Left renal pelvis (tissue), 4 donors: ENCODE data around the gene ZMIZ1. TPM values are rescaled to one million over a fixed set of nuclear protein-coding genes. Genes with fewer than 3 reads are reported as not detected.
"Not testable (repeated sequence)": the region's sequence is repeated elsewhere in the genome, so short reads cannot be mapped to it uniquely, and the experiment has no call there.

Experiments
- DNase-seq, 4 donors: peaks; one replicate each; pipeline ENCODE4 v3.0.0-alpha.2; 2013; ENCODE audit warnings: low read depth in 4 of 4, low spot score in 3 of 4
- polyA plus RNA-seq, 4 donors: library from polyadenylated mRNA; unstranded; fragments of 120-200 nt; gene quantifications; one replicate each; pipeline ENCODE4 v1.2.1, GENCODE V29; 2013; ENCODE audit not compliant: insufficient read length in 4 of 4

The ZMIZ1 gene
- polyA plus RNA-seq, 4 donors: 72.7 to 108 (median 72.8) TPM

DNA sequence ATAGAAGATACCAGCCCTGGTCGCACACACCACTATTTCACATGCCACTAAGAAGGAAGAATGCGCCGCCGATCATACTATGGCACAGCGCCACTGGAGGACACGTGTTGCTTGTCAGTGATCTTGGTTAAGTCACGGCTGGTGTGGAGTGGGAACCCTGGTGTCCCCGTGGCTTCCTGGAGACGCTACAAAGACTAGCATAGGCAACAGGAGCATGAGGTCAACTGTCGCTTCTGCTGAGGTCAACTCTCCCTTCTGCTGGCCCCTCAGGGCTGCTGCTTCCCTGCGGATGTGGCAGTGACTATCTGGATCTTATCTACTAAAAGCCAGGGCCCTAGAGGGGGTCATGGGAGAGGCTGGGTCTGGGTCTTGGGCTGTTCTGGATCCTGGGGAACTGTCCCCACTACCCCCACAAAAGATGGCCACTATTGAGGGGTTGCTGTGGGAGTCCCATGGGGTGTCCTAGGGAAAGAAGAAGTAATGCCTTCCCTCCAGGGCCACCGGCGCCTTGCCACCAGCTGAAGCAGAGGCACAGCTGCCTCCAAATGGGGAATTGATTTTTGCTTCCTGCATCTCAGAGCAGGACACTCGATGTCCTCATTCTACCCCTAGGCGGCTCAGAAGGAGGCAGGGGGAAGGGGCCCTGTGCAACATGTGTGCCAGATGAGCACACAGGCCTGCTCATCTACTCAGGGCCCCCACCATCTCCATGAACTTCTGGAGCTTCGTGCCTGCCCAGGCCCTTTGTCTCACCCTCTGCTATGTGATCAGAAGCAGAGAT lies 201.9 kb downstream of the ZMIZ1 start:
- no peak for DNase-seq

DNA sequence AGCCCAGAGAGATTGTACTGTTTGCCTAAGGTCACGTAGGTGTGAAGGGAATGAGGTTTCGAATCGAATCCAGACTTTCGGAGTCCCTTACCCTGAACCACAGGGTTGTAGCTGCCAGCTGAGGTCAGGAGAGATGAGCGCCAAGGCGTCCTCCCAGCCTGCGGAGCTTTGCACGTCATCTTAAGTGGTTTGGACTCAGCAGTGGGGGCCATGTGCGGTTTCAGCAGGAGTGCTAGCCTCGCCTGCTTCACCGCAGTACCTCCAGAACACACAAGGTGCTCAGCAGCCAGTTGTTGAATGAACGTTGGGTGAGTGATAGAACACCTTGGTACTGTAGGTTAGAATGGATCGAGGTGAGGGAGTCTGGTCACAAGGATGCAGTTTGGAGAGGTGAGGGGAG lies 203.6 kb downstream of the ZMIZ1 start:
- no peak for DNase-seq

DNA sequence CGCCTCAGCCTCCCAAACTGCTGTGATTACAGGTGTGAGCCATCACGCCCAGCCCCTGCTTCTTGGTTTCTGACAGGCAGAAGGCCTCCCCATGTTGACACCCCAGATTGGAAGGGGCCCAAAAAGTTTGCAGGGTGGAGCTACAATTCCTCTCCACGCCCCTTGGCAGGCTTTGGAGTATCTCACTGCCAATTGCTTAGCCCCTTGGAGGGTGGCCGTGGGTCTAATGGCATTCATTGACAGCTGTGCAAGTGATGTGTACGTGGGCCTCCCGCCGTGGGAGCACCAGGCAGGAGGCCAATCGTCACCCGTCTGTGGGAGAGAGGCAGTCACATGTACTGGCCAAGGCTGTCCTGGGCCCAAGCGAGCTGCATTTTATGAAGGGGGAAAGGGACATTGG lies 204.8 kb downstream of the ZMIZ1 start:
- no peak for DNase-seq

DNA sequence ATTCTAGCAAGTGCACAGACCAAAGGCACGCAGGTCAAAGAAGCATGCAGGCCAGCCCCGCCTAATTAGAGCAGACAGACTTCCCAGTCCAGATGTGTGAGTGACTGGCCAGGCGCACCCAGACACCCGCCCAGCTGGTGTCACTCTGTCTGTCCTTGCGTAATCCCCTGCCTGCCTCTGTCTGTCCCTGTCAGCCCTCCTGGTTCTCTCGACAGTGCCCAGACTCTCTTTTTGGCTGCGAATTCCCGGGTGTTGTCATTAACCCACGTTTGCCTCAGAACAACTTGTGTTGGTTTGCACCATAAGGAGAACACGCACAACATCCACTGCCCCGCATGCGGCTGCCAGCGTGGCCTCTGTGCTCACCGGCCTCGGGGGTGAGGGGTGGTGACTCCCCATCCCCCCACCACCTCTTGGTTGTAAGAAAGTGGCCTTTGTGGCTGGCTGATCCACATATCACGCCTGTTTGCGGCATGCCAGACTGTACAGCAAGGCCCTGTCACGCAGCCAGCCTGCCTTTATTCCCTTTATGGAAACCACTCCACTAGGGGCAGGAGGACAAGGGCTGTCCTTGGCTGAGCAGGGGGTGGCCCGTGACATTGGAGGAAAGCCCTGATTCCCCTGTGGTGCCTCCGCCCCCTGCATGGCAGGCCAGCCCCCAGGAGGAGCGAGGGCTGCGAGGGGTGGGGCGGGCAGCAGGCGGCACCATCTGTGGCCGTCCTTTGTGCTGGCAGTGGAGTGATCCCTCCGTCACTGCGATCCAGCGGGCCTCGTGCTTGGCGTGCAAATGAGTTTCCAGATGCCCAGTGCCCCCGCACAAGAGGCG lies 205.7 kb downstream of the ZMIZ1 start:
- no peak for DNase-seq

DNA sequence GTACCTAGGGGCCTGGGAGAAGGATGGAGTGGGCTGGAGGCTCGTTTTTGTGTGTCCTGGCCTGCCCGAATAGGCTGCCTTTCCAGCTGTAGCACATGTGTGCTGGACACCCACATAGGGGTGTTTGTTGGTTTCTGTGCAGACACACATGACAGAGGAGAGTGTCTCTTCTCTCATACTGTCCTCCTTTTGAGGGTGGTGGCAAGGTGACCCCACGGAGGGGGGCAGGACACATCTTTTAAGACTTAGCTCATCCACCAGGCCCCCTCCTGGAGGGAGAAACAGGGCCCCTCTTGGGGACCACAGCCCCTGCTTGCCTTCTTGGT lies 206.3 kb downstream of the ZMIZ1 start:
- no peak for DNase-seq

DNA sequence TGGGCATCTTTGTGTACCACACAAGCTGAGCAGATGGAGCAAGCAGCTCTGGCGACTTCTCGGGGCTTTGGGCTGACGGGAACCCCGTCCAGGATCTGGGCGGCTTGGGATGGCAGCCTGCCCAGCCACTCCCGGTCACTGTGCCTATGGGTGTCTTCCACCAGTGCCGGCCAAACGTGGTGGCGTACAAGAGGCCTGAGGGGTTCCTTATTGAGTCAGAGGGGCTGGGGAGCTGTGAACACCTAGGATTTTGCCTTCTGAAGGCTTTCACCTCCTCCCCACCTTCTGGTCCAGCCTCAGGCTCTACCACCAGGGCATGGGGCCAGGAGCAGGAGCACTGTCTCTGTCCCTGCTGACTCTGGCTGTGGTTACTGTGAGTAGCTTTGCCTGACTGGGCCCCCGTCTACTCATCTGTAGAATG lies 206.7 kb downstream of the ZMIZ1 start:
- DNase-seq: no peak

DNA sequence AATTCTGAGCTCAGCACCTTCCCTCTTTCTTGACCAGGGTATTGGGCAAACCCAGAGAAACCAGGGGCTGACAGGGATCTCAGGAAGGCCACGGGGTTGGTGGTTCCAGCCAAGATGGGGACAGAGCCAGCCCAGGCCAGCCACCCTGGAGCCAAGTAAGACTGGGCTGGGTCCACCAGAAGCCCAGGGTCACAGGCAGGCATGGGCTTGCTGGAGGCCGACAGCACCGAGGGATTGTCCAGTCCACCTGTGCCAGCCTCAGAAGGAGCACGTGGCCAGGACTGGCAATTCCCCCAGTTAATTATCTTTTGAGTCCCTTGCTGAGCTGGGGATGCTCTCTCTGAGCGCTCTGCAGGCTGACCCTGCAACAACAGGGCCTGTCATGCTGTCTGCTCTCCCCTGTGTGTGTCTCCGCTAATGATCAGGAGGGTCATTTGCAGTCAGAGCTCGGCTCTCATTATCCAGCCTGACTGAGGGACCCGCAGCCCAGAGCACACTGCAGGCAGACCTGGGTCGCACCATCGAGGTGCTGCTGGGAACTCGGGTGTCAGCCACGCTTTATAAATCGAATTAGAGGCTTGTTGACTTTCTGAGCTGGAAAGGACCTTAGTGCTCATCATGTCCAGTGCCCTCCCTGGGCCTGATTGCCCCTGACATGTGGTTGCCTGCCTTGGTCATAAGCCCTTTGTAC lies 209.0 kb downstream of the ZMIZ1 start:
- DNase-seq: no peak

DNA sequence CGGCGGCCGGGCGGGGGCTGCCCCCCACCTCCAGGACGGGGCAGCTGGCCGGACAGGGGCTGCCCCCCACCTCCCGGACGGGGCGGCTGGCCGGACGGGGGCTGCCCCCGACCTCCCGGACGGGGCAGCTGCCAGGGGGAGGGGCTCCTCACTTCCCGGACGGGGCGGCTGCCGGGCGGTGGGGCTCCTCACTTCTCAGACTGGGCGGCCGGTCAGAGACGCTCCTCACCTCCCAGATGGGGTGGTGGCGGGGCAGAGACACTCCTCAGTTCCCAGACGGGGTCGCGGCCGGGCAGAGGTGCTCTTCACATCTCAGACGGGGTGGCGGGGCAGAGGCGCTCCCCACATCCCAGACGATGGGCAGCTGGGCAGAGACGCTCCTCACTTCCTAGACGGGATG lies 210.3 kb downstream of the ZMIZ1 start:
- not testable (repeated sequence) for DNase-seq

DNA sequence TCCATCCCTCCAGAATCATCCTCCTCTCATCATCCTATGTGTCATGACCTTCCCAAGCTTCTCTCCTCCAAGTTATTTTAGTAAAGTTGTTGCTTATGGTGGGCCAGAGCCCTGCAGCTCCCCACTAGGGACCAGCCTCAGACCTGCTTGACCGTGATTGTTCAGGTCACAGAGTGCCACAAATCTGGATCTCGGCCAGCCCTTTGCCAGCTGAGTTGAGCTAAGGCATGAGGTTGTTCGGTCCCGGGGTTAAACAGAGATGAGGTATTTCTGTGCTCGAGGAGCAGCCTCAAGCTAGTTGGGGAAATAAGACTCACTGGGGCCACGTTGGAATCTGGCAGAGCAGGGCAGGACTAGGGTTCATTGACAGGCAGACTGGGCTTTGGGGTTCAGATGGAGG lies 212.2 kb downstream of the ZMIZ1 start:
- no peak for DNase-seq

DNA sequence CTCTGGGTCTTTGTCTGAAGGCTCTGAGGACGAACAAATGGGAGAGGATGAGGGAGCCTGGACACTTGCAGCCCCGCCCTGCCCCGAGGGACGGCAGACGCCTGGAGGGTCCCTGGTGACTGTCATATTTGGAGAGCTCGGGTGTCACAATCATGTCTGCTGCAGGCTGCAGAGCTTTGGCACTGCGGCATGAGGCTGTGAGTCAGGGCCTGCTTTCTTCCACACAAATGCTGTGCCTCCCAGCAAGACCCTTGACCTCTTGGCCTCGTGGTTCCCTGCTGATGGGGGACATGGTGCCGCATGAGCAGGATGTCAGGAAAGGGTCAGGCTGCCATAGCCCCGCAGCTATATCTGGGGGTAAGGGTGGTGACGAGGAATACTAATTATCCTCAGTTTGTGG lies 213.6 kb downstream of the ZMIZ1 start:
- no peak for DNase-seq

DNA sequence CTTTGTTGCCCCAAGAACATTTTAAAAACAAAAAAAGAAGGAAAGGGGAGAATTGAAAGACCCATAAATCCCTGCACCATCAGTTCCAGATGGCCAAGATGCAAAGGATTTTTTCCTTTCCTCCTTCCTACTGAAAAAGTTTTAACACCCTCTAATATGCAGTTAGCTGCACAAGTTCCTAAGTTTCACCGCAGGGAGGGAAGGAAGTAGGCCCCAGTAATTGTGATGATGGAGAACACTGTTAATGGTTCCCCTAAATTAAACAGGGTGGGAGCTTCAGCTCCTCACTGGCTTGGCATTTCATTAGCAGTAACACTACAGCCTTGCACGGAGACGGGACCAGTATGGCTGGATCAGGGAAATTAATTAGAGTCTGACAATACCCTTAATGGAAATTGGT lies 214.8 kb downstream of the ZMIZ1 start:
- DNase-seq: no peak

DNA sequence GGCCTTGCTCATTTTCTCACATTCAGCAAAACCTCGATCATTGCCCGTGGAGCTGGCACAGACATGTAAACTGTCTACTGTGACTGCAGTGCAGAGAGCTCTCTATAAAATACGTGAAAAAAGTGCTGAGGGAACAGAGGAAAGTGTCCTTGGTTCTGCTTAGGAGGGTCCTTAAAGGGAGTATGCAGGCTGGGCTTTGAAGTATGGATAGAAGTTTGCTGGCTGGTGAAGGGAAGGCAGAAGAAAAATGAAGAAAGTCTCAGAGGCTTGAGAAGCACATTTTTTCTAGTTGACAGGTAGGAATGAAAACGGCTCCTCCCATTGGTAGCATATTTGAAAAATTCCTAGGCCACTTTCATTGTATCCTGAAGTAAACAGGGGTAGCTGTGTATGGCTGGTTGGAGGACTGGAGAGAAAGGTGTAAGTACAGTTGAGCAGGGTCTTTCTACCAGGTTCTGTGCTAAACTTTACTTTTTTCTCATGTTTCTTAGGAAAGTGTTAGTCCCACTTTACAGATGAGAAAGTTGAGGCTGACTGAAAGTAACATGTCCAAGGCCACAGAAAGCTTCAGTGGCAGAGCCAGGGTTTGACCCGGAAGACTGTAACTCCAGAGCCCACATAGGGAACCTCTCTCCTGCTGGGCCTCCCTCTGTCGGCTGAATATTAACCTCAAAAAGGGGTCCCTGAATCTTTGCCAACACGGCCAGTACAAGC lies 215.5 kb downstream of the ZMIZ1 start:
- no peak for DNase-seq

DNA sequence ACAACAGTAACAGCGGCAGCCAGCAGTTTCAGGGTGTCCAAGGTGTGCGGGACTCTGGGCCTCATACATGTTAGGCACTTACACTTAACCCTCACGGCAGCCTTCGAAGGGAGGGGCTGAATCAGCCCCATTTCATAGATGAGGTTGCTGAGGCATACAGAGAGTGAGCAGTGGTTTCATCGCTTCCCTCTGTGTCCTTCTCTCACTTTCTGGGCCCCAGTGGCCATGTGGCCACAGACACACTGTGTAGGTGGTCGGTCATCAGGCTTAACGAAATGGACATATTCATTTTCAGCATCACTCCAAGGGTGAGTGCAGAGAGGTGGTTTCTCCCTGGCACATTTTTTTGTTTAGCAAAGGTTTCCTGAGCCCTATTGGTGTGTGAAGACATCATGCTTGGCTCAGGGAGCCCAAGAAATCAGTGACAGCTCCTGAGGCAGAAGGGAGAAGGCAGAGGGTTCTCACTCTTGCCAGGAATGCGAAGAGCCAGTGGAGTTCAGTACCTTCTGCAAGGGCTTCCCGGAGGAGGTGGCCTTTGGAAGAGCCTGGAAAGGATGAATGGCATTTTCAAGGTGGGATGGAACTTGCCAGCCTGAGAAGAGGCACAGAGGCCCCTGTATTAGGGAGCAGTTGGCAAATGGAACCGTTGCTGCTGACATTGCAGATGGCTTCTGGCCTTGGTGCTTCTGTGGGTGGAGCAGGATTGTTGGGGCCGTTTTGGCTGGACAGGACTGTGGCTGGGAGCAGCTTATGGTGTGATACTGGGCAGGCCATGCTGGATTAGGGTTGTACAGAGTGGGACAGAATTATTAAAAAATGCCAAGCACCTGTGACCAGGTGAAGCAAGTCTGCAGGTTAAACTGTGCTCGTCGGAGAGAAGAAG lies 216.8 kb downstream of the ZMIZ1 start:
- no peak for DNase-seq

DNA sequence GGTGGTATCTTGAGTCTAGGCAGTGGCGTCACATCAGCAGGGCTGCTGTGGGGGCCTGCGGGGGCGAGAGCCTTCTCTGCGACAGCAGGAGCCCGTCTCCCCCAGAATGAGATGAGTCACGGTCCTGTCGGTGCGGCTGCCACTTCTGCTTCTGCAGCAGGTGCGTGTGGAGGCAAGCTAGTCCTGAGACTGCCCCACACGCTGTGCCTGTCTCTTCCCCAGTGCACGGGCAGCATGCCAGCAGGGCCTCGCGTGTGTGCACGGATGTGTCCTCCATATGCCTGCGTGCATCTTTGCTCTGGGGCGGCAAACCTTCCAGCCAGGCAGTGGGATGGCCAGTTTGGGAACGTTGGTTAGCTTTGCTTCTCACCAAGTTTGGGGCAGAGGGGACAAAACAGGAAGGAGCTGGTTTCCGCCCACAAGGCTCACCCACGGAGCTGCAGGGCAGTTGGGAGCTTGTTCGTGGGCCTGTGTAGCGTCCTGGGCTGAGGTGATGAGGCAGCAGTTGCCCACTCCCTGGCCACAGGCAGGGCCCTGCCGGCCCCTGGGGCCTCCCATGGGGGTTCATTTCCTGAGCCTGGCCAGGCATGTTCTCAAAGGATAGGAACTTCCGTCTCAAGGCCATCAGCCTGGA lies 217.7 kb downstream of the ZMIZ1 start:
- no peak for DNase-seq

DNA sequence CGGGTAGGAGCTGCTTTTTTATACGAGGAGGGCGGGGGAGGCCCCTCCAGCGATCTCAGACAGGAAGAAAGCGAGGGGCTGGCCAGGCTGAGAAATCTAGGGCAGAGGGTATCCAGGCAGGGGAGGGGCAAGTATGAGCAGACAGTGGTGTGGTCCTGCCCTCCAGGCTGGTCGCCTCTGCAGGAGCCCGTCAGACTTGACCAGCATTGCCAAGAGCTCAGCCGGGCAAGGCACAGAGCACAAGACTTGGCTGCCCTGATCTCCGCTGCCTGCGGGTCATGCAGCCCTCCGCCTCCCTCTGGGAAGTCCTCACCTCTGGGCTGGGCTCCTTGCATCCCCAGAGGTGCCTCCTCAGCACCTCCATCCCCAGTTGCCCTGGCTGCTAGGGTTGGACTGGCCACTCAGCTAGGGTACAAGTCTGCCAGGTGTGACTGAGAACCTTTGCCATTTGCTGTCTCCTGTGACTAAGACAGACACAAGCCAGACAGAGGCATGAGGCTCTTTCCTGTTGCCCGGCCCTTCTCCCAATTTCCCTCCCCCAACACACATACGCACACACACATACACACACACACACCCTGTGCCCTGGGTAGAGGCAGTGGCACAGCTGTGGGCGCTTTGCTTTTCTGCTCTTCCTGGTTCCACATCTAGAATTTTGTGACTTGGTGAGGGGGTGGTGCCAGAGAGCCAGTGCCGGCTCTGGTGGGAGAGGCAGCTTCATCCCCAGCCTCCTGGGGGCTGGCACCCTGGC lies 219.4 kb downstream of the ZMIZ1 start:
- no peak for DNase-seq

DNA sequence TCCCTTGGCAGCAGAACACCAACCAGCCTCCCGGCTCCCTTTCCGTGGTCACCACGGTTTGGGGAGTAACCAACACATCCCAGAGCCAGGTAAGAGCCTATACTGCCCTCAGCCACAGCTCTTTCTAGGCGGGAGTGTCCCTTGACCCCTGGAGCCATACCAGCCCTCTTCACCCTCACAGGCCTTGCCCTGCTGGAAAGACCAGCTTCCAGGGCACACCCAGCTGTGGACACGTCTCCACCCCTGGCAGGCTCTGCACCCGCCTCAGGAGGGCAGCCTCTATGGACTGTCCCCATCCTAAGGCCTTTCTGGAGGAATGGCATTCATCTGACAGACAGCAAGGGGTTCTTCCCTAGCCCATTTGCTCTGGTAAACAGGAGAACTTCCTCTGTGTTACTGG lies 221.0 kb downstream of the ZMIZ1 start:
- no peak for DNase-seq

DNA sequence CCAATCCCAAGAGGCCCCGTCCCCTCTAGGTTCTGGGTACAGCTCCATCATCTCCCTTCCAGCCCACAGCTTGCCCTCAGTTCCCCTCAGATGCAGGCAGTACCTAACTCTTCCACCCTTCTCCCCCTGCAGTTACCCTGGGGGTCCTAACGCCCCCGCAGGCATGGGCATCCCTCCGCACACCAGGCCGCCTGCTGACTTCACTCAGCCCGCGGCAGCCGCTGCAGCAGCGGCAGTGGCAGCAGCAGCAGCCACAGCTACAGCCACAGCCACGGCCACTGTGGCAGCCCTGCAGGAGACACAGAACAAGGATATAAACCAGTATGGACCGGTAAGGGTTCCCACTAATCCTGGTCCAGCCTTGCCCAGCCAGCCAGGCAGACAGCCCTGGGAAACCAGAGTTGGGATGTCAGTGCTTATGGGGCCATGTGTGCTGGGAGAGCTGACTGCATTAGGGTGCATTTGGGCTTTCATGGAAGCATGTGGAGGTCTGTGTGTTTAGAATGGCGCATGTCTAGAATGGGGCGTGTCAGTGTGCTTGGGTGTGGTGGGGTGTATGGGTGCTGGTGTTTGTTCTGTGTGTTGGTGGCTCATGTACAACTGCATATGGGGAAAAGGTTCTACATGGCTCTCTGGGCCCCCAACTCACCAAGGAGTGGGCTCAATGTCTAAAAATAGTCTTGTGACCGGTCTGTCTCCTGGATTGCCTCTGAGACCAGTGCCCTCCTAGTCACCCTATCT lies 223.4 kb downstream of the ZMIZ1 start:
- DNase-seq: no peak
